Measurements from ENCODE around the gene KASH5. TPM values are rescaled to one million over a fixed set of nuclear protein-coding genes. Genes with fewer than 3 reads are reported as not detected.

The KASH5 gene
- total RNA-seq, 1 donor from 2014 or later = 2.2 TPM

GRCh38 chr19:49374665-49375434, 13.2 kb upstream of the KASH5 start:
- Histone ChIP-seq H3K27me3 (no peaks in the 10 kb centered on the region), H3K4me1 (no peaks in the 10 kb centered on the region), H3K36me3 (no peaks in the 10 kb centered on the region), H3K4me3 (no peak overlapping the region), H3K27ac (no peak overlapping the region), H3K9me3 (no peaks in the 10 kb centered on the region)
- ATAC-seq (peak; percentile 25), DNase-seq (no peak)
- intact Hi-C loops (cut with DNase I) = no loop called here
- no peak for TF ChIP-seq CTCF (IDR thresholded peaks at IDR 0.05)

- Histone ChIP-seq H3K27ac (no peak overlapping the region), H3K36me3 (no peaks in the 10 kb centered on the region), H3K4me3 (no peak overlapping the region), H3K9me3 (peaks cover 7% of the 10 kb centered on the region), H3K27me3 (no peaks in the 10 kb centered on the region), H3K4me1 (no peaks in the 10 kb centered on the region)
- intact Hi-C loops (cut with DNase I) = no loop called here
- no peak for TF ChIP-seq CTCF (IDR thresholded peaks at IDR 0.05)
- ATAC-seq = no peak
- DNase-seq = no peak
Observed at GRCh38 chr19:49378512-49378911, 9.5 kb upstream of the KASH5 start.

- intact Hi-C loops (cut with DNase I) = no loop called here
- Histone ChIP-seq H3K36me3 (no peaks in the 10 kb centered on the region), H3K9me3 (peaks cover 7% of the 10 kb centered on the region), H3K4me1 (no peaks in the 10 kb centered on the region), H3K4me3 (no peak overlapping the region), H3K27me3 (peaks cover 8% of the 10 kb centered on the region), H3K27ac (no peak overlapping the region)
- DNase-seq (no peak), ATAC-seq (no peak)
- TF ChIP-seq CTCF (IDR thresholded peaks at IDR 0.05) = no peak
Observed at GRCh38 chr19:49380391-49380790, 7.7 kb upstream of the KASH5 start.

GRCh38 chr19:49382639-49383038, 5.4 kb upstream of the KASH5 start:
- Histone ChIP-seq H3K27ac (no peak overlapping the region), H3K4me3 (no peak overlapping the region), H3K4me1 (no peaks in the 10 kb centered on the region), H3K27me3 (peaks cover 9% of the 10 kb centered on the region), H3K9me3 (peaks cover 7% of the 10 kb centered on the region), H3K36me3 (no peaks in the 10 kb centered on the region)
- TF ChIP-seq CTCF (IDR thresholded peaks at IDR 0.05) = no peak
- intact Hi-C loops (cut with DNase I) = no loop called here
- ATAC-seq (no peak), DNase-seq (no peak)

GRCh38 chr19:49383599-49383998, 4.5 kb upstream of the KASH5 start:
- peaks cover 9% of the 10 kb centered on the region for H3K27me3 ChIP-seq
- no peaks in the 10 kb centered on the region for H3K4me1 ChIP-seq
- no peak overlapping the region for H3K27ac ChIP-seq
- TF ChIP-seq CTCF (IDR thresholded peaks at IDR 0.05) = no peak
- intact Hi-C loops (cut with DNase I) = no loop called here
- no peak overlapping the region for H3K4me3 ChIP-seq
- H3K9me3 ChIP-seq = peaks cover 7% of the 10 kb centered on the region
- no peaks in the 10 kb centered on the region for H3K36me3 ChIP-seq
- ATAC-seq (no peak), DNase-seq (no peak)

Data from upper lobe of right lung (tissue), 1 donor.